Measurements from ENCODE around the gene VWF.

The VWF gene

GRCh38 chr12:6077692-6078083 lies 46.8 kb downstream of the VWF start:
- DNase-seq (ENCODE audit: low read depth in 2 of 2) = no peak

GRCh38 chr12:6076776-6077691 lies 47.4 kb downstream of the VWF start:
- no peak for DNase-seq (ENCODE audit: low read depth in 2 of 2)

GRCh38 chr12:6076346-6076745 lies 48.1 kb downstream of the VWF start:
- DNase-seq (ENCODE audit: low read depth in 2 of 2) = no peak

DNA sequence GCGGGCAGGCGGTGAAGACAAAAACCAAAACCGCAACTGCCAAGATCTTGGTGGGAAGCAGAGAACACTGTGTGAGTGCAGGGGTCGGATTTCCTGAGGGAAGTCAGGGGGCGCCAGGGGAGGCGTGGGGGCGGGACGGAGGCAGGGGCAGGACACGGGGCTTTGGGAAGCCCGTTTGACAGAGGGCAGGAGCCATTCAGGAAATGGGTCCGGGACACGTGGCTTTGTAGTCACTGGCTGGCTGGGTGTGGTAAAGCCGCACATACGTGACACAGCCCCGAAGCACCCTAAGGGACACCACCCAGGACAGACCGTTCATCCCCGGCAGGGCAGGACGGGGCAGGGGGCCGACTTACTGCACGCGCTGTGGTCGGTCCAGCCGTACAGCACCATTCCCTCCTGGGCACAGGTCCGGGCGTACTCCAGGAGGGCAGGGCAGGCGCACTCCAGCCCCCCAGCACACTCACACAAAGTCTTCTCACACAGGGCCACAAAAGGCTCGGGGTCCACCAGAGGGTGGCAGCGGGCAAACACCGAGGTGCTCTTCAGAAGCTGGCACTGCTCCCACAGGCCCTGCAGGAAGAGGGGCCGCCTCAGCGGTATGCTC lies 49.4 kb downstream of the VWF start:
- no peak for DNase-seq (ENCODE audit: low read depth in 2 of 2)

- no peak for DNase-seq (ENCODE audit: low read depth in 2 of 2)
Observed at GRCh38 chr12:6074427-6074826, 50.0 kb downstream of the VWF start.

- no peak for DNase-seq (ENCODE audit: low read depth in 2 of 2)
Observed at GRCh38 chr12:6073426-6073825, 51.0 kb downstream of the VWF start.

- no peak for DNase-seq (ENCODE audit: low read depth in 2 of 2)
Observed at GRCh38 chr12:6072302-6072752, 52.1 kb downstream of the VWF start.

GRCh38 chr12:6071589-6071988 lies 52.9 kb downstream of the VWF start:
- DNase-seq (ENCODE audit: low read depth in 2 of 2) = no peak

- DNase-seq (ENCODE audit: low read depth in 2 of 2) = no peak
Observed at GRCh38 chr12:6070472-6071257, 53.8 kb downstream of the VWF start.

- no peak for DNase-seq (ENCODE audit: low read depth in 2 of 2)
Observed at GRCh38 chr12:6069437-6070093, 54.9 kb downstream of the VWF start.

DNA sequence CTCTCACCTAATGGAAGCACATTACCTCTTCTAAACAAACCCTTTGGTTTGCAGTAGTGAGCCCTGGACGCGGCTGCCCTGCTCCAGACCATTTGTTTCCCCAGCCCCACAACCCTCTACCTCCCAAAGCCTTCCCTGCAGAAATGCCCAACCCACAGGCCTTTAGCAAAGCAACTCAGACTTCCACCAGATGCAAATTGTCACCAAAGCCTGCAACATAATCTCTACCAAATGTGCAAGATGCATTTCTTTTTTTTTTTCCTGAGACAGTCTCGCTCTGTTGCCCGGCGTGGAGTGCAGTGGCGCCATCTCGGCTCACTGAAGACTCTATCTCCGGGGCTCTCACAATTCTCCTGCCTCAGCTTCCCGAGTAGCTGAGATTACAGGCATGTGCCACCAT lies 56.2 kb downstream of the VWF start:
- no peak for DNase-seq (ENCODE audit: low read depth in 2 of 2)

- DNase-seq (ENCODE audit: low read depth in 2 of 2) = no peak
Observed at GRCh38 chr12:6067152-6067916, 57.1 kb downstream of the VWF start.

DNA sequence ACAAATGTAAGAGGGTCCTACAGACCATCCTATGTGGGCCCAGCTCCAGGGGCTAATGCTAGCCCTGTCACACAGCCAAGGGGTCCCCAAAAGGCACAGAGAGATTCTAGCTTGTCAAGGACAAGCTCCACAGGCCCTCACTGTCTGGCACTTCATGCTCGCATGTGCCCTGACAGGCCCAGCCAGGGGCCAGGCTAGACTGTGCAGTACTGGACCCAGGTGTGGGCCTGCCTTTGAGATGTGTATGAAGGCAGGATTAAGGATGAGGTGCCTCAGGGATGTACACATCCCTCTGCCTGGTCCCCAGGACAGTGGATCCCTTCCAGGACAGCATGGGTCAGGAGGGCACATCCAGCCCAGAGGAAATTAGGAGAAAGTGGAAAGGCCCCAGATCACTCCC lies 57.8 kb downstream of the VWF start:
- DNase-seq (ENCODE audit: low read depth in 2 of 2) = no peak

DNA sequence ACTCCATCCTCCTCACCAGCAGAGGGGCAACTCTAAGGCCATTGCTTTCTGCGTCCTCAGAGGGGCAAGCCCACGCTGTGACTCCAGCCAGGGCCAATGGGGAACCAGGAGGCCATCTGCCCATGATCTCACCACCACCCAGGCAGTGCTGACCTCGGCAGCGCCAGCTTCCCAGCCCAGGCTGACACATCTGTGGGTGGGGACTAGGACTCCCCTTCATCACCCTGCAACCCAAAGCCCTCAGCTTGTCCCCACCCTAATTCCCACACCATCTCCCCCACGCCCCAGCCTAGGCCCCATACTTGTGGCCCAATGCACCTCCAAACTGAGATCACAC lies 58.6 kb downstream of the VWF start:
- DNase-seq (ENCODE audit: low read depth in 2 of 2) = no peak

- DNase-seq (ENCODE audit: low read depth in 2 of 2) = no peak
Observed at GRCh38 chr12:6065131-6065862, 59.2 kb downstream of the VWF start.

DNA sequence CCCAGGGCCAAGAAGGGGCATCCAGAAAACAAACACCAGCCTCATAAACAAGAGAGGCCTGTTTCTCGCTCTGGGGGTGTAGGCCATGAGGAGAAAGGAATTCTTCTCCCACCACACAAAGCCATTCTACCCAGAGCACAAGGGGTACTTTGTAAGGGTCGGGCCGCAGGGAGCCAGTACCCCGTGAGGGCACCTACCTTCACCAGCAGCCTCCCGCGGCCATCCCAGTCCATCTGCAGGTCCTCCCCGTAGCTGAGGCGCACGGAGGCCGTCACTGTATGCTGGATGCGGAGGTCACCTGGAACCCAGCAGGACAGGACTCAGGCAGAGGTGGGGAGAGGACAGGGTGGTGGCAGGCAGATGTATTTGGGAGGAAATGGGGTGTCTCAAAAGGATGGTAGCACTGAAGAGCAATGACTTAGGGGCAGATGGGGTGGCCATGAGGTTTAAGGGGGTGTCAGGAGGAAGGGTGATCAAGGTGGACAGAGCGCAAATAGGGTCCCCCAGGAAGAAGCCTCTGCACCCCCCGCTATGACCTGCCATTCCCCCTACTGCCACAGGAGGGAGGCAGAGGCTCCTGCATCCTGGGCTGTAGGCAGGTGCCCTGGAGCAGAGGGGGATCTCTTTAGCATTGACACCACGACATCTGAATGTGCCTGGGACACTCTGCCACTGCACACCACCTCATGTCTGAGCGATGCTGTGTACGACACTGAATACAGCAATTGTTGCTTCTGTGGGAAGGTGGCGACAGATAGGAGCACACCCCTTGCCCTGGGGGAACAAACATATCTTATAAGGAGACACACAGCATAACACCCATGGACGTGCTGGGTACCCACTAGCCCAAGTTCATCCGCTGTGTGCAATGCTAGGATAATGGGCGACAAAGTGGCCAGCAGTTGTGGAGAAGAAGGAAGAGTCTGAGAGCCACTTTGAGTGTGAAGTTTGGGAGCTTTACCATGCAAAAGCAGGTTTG lies 61.4 kb downstream of the VWF start:
- peak; percentile 24 to 39 for DNase-seq (ENCODE audit: low read depth in 2 of 2)

DNA sequence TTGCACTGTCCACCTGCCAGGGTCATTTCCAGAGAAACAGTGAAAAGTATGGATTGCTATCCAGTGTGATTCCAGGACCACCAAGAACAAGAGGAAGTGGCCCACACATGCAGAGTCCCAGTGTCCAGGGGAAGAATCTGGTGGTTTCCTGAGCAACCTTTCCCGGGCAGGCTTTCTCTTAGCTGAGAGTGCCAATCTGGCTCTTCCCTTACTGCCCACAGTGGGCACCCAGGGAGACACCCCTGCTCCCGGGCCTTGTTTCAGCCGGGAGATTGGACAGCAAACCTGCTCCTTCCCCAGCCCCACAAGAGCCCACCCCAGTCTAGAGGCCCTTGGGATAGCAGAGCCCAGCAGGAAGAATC lies 62.1 kb downstream of the VWF start:
- no peak for DNase-seq (ENCODE audit: low read depth in 2 of 2)

DNA sequence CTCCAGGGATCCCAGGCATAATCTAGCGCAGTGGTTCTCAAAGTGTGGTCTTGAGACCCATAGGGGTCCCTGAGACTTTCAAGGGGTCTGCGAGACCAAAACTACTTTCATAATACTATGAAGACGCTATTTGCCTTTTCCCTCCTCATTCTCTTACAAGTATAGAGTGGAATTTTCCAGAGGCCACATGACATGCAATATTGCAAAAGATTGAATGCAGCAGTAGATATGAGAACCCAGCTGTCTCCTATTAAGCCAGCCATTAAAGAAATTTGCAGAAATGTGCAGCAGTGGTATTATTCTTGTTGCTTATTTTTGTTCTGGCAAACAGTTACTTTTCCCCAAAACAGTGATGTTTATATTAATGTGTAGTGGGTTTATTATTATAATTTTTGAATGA lies 62.8 kb downstream of the VWF start:
- no peak for DNase-seq (ENCODE audit: low read depth in 2 of 2)

DNA sequence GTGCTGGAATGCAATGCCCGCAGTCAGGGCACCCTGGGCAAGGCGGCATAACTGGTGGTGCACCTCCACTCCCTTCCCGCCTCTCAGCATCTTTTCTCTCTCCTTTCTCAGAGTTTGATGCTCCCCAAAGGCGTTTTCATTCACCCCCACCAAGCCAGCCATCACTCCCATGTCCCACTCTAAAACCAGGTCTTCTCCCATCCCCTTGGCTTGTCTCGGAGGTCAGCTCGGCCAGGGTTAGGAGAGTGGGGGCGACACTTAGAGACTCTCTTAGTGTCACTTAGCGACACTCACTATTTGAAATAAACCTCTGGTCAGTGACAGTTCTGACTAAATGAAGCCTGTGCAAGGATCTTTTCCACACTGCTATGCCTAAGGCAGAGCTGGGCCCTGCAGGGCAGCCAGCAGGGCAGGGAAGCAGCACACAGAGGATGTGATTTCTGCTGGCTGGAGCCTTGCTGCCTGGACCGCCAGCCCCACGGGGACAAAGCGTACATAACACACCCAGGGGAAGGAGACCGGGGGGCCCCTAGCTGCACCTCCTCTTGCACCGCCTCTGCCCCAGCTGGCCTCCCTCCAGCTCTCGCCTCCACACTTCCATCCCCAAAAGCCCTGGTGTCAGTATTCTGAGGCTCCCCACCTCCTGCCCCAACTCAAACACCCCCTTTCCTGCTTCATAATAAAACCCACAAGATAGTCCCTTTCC lies 64.5 kb downstream of the VWF start:
- DNase-seq (ENCODE audit: low read depth in 2 of 2) = no peak

Measured in stimulated activated CD8-positive, alpha-beta memory T cell treated with anti-CD3 and anti-CD28 coated beads, Interleukin-2, amount 100 ng/mL, for 1 hour (primary cell).